NOMO-1 treated with dmso at 0.1 percent for 144 hours (cell line): Measurements from ENCODE around the gene ANKRD13B.
A peak's percentile ranks its signal among the peaks of the same experiment; 100 is the strongest.

ENCODE experiments used
- DNase-seq: peaks from one replicate; lab custom pipeline; 2025; ENCODE audit not compliant: unreplicated experiment; lab: John Stamatoyannopoulos, UW

ANKRD13B gene

GRCh38 chr17:29616300-29617048 is 23.5 kb downstream of the ANKRD13B start:
- no peak for DNase-seq

DNA sequence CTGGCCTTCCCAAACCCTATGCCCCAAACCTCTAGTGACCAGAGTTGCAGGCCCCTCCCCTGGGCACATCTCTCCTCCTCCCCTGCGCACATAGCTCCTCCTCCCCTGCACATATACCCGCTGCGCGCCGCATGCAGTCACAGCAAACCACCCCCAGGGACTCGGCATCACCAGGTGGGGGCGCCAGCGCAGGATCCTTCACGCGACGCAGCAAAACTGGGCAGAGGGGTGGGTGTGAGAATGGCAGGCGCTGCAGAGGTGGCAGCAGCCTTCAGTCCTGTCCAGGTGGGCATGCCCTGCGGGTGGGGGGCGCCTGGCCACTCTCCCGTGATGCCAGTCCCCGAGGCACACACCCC is 24.2 kb downstream of the ANKRD13B start:
- DNase-seq, result peak; percentile 70

DNA sequence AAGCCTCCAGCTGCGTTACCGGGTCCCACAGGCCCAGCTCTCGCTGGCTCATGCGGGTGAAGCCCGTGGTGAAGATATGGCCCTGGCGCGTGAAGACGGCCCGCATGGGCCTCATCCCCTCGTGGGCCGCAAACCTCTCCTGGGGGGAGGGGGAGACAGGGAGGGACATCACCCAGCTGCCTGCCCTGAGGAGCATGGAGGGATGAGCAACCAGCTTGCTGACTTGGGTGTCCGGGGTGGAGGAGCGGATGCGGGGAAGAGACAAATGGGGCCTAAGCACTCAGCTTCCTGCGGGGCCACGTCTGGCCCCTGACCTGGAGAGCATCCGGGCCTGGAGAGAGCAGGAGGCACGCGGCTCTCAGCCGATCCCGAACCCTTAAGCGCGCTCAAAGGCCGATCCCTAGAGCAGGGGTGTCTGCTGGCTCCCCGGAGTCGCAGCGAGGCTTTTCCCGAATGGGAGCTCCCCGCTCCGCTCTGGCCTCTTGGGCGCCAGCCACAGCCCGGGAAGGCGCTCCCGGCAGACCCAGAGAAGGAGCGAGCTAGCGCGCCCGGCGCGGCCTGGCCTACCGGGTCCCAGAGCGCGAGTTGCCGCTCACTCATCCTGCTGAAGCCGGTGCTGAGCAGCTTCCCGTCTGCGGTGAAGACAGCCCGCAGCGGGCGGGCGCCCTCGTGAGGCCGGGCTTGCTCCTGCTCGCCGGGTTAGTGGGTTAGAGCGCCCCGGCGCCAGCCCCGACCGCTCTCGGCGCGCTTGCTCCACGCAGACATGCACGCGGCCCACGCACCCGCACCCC is 24.7 kb downstream of the ANKRD13B start:
- DNase-seq, result peak; percentile 78

DNA sequence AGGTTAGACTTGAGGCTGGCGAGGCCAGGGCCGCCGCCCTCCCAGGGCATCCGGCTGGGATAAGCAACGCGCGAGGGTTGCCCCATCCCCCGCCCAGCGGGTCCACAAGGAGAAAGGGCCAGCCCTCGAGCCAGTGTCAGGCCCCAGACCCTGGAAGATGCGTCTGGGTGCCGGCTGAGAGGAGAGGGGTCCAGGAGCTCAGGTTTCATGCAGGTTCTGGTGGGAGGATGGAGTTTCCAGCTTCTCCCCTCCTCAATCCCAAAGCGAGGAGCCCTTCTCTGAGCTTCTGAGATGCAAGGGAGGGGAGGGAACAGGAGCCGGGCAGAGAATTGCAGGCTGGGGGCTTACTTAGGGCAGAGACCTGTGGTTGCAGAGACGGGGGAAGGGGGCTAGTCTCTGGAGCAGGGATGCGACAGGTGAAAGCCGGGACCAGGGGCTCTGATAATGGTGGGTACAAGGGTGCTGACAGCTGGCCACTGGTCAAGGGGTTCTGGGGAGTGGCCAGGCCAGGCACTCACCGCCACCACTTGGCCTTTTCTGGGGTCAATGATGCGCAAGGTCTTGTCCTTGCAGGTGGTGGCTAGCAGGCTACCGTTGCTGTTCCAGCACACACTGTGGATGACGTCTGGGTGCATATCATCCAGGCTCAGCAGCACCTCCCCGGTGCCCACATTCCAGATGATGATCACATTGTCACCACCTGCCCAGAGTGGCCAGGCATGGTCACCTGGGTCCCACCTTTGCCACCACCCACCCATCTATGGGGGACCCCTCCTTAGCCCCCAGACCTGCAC is 25.5 kb downstream of the ANKRD13B start:
- DNase-seq, result no peak

DNA sequence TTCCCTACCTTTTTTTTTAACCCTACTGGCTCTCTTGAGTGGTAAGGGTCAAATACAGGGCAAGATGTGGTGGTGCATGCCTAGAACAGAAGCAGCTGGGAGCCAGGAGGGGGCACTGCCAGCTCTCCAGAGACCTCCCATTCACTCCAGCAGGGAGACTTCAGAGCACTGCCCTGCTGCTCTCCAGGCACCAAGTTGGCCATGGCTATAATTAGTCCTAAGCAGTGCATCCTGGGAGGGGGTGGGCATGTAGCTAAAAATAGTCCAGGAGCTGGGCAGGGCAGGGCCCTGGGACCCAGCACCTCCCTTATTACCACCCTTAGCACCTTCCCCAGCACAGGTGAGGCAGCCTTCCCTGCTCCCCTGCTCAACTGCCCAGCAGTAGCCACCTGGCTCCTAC is 26.3 kb downstream of the ANKRD13B start:
- no peak for DNase-seq

DNA sequence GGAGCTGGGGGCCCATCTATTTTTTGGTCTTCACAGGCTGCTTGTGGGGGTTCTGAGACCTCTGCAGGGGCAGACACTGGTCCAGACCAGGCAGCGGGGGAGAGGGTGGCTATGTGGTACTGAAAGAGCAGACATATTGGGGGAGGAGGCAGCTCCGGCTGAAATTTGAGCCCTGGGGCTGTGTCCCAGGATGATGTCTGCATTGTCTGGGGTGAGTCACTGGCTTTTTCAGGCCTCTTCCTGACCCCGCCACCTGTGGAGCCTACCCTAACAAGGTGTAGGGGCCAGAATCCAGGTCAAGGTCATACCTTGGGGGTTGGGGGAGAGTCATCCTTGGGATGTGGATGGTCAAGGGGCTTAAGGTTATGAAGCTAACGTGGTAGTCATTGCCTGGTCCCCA is 27.3 kb downstream of the ANKRD13B start:
- no peak for DNase-seq

DNA sequence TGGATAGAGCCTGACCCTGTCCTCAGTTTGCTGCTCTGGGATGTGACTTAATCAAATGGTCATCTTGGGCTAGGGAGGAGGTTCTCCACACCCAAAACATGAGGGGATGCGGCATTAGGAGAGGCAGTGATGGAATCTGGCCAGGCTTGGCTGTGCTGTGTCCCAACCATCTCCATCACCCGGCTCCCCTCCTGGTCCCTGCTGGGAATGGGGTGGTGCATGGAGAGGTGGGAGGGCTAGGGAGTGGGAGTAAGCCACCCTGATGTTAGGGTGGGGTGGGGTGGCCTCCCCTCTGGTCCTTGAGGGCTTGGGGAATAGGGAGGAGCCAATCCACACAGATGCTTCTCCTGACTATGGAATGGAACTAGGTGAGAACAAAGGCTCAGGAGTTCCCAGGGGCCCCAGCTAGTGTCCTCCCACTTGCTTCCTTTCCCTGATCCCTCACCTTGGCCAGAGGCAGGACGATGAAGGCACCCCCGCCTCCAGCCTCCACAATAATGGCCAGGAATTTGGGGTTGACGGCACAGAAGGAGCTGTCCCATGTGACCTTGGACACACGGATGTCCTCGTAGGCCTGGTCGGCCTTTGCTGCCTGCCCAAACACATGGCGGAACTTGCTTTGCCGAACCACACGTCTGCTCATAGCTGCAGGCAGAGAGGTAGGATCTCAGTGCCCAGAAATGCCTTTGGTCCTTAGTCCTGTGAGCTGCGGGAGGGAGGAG is 28.0 kb downstream of the ANKRD13B start:
- no peak for DNase-seq

DNA sequence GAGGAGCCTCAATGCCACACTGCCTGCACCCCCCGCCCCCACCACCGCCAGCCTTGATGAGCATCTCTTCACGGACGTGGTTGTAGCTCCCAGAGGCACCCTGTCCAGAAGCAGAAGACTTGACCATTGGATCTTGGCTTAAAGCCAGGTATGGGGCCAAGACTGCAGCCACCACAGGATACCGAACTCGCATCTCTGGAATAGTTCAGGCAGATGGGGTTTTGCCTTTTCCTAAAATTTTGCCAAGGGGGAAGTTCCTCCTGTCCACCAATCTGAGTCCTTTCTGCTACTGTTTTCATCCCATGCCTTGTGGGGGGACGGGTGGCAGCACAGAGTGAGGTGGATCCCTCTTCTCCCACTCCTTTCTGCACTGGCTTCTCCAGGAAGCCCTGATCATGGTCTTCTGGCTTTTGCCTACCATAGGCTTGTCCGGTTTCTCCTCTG is 28.8 kb downstream of the ANKRD13B start:
- no peak for DNase-seq

- DNase-seq, result no peak
Observed at GRCh38 chr17:29622337-29623282, 29.7 kb downstream of the ANKRD13B start, which contains the start of gene CORO6. Gene CORO6, minus strand, starts transcription at chr17:29622912. Its CDS starts 1,491 bp downstream, at chr17:29621421.

DNA sequence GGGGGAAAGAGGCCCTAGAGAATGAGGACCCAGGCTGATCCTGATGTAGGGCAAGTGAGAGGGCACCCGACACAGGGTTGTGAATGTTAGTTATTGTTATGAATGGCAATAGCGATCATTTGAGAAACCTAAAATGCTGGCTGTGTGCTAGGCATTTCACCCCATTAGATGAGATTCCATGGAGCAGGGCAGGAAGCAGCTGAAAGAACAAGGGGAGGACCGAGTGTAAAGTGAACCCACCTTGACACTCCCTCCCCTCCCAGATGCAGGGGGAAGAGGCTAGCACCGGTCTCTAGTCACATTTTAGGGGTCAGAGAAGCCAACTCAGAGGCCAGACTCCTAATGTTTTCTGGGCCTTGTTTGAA is 30.3 kb downstream of the ANKRD13B start:
- no peak for DNase-seq

DNA sequence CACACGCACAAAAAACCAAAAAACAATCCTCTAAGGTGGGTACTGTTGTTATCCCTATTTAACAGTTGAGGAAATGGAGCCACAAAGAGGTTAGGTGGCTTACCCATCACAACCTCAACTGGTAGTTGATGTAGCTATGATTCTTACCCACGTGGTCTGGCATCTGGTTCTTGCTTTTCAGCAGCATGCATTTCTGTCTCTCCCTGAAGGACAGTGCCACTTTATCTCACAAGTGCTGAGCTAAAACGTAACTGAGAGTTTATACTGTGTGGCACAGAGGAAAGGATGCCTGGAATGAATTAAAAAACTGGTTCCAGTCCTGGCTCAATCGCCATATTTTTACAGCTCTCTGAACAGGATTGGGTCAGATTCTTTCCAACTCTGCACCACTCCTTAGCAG is 31.7 kb downstream of the ANKRD13B start:
- DNase-seq, result no peak

GRCh38 chr17:29625037-29625750 is 32.3 kb downstream of the ANKRD13B start:
- DNase-seq, result no peak

DNA sequence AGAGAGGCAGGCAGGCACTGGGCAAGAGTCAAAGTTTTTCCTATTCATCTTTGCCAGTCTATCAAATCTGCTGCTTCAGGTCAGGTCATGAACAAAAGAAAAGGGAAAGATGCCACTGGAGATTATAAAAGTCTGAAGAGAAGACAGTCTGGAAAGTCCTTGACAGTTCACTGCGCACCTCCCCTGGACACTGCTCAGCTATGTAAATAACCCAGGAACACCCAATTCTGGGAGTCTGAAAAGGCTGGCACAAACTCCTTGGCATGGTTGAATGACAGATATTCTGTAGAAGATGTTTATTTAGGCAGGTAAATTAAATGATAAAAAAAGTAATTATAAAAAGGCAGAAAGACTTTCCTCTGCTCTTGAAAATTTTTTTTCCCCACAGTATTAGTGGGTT is 35.0 kb downstream of the ANKRD13B start:
- no peak for DNase-seq

GRCh38 chr17:29628644-29629043 is 35.7 kb downstream of the ANKRD13B start:
- no peak for DNase-seq

GRCh38 chr17:29629839-29630238 is 36.9 kb downstream of the ANKRD13B start:
- DNase-seq, result no peak

DNA sequence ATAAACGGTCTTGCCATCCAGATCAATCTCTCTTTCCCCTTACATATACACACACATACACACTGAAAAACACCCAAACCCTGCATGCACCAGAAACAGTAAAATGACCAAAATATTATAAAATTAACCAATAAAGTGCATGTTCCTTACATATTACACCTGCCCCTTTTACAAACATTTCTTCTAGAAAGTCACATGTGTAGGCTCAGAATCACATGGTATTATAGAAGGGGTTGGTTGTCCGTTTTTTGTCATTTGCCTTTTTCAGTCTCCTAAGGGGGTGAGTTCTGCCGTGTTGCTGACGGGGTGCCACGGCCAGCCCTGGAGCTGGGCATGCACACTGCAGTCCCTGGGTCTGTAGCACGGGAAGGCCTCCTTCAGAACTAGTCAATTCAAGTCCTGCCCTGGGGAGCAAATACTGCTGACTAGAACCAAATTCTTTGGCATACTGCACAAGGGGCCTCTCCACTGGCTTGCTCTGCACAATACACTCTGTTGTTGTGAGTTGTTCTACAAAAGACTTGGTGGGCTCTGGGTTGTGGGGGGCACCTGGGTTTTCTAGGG is 37.8 kb downstream of the ANKRD13B start:
- DNase-seq, result no peak

DNA sequence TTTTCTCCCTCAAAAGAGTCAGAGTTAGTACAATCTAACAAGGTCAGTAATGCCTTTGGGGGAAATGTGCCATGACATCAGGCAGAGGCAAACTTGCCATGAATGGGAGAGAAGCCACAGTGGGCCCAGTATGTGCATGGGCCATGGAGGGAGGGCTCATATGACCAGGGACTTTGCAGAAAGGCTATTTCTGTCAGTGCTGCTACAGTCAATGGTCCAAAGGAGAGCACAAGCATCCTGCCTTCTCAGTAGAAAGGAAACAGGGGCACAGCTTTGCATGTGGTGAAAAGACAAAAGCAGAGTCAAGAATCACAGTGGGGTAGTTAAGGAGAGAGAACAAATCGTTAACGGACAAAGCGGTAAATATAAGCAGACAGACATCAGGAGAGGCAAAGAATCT is 41.0 kb downstream of the ANKRD13B start:
- no peak for DNase-seq

DNA sequence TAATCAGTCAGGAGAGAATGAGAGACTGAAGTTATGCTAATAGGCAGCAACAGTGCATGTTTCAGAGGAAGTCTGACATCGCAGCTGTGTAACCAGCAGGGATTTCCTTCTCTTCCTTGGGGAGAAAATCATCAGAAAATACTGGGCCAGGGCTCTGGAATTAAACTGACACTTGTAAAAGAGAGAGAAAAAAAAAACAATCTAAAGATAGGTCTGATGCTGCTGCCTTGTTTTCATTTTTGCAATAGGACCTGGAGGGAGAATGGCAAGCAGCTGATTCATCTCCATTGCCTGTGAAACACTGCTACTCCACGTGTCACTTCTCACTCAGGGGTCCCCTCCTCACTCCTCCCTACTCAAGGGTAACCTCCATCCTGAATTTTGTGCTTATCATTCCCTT is 47.5 kb downstream of the ANKRD13B start:
- DNase-seq, result no peak
